ENCODE results near the gene HFE. TPM values are rescaled to one million over a fixed set of nuclear protein-coding genes. Genes with fewer than 3 reads are reported as not detected.

HFE gene
- polyA plus RNA-seq, 1 donor: 9.4 TPM

- DNase-seq: no peak
Observed at GRCh38 chr6:26133730-26134129, 46.5 kb downstream of the HFE start.

- no peak for DNase-seq
Observed at GRCh38 chr6:26136321-26136720, 49.1 kb downstream of the HFE start.

- DNase-seq: no peak
Observed at GRCh38 chr6:26140254-26140966, 53.2 kb downstream of the HFE start.

GRCh38 chr6:26140967-26141294 lies 53.7 kb downstream of the HFE start:
- no peak for DNase-seq

- DNase-seq: no peak
Observed at GRCh38 chr6:26141378-26141904, 54.2 kb downstream of the HFE start.

GRCh38 chr6:26142026-26142425 lies 54.8 kb downstream of the HFE start:
- no peak for DNase-seq

Other genes with a start within 250 kb of the HFE start
- 1.3 TPM for gene SLC17A3, start 213.2 kb upstream of the HFE start, polyA plus RNA-seq (ENCODE audit: insufficient read length)
- 0.86 TPM for gene SLC17A2, start 156.7 kb upstream of the HFE start, polyA plus RNA-seq (ENCODE audit: insufficient read length)
- gene TRIM38, start 124.6 kb upstream of the HFE start, polyA plus RNA-seq (ENCODE audit: insufficient read length): 14.1 TPM